Lower leg skin (tissue), 3 donors: Measurements from ENCODE around the gene BARX2.

Experiments
- POLR2A ChIP-seq, 2 donors: fragments of 450-650 bp; IDR thresholded peaks; one replicate each; pipeline ENCODE4 v1.6.1; 2016 to 2017; ENCODE audit warnings: antibody characterized with exemption in 2 of 2, mild to moderate bottlenecking in 1 of 2, moderate library complexity in 1 of 2
- TF ChIP-seq, protein P1 (sequence below), 3 donors: fragments of 450-650 bp; IDR thresholded peaks; one replicate each; pipeline ENCODE4 v1.5.1; 2016; ENCODE audit warnings: antibody characterized with exemption in 3 of 3, mild to moderate bottlenecking in 3 of 3, moderate library complexity in 2 of 3

DNA sequence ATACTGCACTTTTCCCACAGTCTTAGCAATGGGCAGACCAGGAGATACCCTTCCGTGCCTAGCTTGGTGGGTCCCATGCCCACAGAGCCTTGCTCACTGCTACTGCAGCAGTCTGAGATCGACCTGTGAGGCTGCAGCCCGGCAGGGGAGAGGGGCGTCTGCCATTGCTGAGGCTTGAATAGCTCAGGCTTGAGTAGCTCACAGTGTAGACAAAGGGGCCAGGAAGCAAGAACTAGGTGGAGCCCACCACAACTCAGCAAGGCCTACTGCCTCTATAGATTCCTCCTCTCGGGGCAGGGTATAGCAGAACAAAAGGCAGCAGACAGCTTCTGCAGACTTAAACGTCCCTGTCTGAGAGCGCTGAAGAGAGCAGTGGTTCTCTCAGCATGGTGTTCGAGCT is 118.1 kb downstream of the BARX2 start:
- TF ChIP-seq, protein P1, sequence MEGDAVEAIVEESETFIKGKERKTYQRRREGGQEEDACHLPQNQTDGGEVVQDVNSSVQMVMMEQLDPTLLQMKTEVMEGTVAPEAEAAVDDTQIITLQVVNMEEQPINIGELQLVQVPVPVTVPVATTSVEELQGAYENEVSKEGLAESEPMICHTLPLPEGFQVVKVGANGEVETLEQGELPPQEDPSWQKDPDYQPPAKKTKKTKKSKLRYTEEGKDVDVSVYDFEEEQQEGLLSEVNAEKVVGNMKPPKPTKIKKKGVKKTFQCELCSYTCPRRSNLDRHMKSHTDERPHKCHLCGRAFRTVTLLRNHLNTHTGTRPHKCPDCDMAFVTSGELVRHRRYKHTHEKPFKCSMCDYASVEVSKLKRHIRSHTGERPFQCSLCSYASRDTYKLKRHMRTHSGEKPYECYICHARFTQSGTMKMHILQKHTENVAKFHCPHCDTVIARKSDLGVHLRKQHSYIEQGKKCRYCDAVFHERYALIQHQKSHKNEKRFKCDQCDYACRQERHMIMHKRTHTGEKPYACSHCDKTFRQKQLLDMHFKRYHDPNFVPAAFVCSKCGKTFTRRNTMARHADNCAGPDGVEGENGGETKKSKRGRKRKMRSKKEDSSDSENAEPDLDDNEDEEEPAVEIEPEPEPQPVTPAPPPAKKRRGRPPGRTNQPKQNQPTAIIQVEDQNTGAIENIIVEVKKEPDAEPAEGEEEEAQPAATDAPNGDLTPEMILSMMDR (IDR thresholded peaks at IDR 0.05) = no peak
- no peak for TF ChIP-seq POLR2A (IDR thresholded peaks at IDR 0.05)
